Measurements from ENCODE around the gene TUBG2.

DNA sequence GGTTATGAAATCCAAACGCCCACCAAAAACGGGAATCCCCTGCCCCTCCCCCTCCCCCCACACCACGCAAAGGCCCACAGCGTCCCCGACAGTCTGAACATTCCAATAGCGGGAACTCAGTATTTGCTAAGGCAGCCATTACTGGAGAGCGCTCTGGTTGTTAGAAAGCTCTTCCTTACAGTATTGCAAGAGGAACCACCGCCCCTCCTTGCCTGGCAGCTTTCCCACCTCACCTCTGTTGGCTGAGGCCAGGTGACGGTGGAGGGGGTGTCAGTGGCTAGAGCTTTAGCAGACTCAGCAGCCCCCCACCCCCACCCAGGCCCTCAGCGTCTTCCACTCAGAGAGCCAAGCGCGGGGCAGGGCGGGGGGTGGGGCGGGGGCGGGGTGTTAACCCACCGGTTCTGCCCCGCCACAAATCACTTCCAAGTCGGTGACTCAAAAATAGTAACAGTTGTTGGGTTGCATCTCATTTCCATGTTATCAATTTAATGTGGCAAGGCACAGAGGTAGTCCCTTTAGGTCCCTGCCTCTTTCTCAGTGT is 19.9 kb downstream of the TUBG2 start:
- TF ChIP-seq, protein P1, sequence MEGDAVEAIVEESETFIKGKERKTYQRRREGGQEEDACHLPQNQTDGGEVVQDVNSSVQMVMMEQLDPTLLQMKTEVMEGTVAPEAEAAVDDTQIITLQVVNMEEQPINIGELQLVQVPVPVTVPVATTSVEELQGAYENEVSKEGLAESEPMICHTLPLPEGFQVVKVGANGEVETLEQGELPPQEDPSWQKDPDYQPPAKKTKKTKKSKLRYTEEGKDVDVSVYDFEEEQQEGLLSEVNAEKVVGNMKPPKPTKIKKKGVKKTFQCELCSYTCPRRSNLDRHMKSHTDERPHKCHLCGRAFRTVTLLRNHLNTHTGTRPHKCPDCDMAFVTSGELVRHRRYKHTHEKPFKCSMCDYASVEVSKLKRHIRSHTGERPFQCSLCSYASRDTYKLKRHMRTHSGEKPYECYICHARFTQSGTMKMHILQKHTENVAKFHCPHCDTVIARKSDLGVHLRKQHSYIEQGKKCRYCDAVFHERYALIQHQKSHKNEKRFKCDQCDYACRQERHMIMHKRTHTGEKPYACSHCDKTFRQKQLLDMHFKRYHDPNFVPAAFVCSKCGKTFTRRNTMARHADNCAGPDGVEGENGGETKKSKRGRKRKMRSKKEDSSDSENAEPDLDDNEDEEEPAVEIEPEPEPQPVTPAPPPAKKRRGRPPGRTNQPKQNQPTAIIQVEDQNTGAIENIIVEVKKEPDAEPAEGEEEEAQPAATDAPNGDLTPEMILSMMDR (conservative IDR thresholded peaks at IDR 0.05; ENCODE audit: low read length): no peak
- no peak for TF ChIP-seq EZH2phosphoT487 (IDR thresholded peaks at IDR 0.05; ENCODE audit: borderline replicate concordance)

All from Loucy (cell line).